NCI-H2196 (cell line): ENCODE results near the gene PHF12.
"Not testable (repeated sequence)": the region's sequence is repeated elsewhere in the genome, so short reads cannot be mapped to it uniquely, and the experiment has no call there.

Experiments
- DNase-seq: peaks from one replicate; lab custom pipeline; 2025; ENCODE audit not compliant: unreplicated experiment; lab: John Stamatoyannopoulos, UW

PHF12 gene

GRCh38 chr17:28885951-28886350, 65.4 kb downstream of the PHF12 start:
- no peak for DNase-seq

- DNase-seq = no peak
Measured at GRCh38 chr17:28885363-28885762, 66.0 kb downstream of the PHF12 start.

GRCh38 chr17:28883967-28884702, 67.2 kb downstream of the PHF12 start:
- DNase-seq = no peak

DNA sequence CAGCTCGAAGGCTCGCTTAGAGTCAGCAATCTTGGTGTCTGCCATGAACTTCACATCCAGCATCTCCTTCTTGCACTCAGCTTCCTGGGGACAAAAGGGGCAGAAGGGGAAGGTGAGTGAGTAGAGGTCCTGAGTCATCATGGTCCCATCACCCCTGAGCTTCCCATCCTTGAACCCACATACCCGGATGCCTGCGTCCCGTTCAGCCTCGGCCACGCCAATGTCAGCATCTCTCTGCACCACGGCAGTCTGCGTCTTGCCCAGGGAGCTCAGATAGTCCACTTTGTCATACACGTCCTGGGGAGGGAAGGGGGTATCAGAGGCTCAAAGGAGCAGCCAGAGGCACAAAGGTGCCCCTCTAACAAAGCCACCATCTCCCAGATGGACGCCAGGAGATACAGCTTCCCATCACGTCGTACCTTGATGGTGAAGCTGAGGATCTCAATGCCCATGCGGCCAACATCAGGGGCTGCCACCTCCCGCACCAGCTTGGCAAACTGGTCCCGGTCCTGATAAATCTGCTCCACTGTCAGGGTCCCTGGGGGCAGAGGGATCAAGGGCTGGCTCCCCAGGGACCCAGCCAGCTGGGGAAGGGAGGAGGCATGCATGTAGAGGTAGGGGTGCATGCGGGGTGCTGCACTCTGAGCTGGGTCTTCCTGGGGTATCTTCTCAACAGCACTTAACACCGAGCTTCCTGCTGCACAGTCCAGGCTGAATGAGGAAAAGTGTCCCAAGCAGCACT, 69.0 kb downstream of the PHF12 start:
- no peak for DNase-seq

DNA sequence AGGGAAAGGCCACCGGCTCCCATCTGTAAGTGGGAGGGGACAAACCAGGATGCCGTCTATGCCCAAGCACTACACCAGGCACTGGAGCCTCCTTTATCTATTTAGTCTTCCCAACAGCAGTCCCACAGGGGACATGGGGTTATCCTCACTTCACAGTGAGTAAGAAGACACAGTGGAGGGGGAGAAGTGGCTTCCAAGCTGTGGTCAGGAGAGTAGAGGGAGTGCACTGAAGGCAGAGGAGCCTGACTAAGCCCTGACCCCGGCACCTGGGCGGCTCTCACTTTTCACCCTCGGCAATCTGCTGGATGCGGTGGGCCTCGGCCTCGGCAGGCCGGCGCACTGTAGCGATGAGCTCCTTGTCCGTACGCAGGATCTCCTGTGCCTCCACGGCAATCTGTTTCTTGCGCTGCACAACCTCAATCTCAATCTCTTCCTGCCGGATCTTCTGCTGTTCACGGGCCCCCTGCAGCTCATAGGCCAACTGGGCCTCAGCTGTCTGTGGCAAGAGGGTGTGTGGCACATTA, 69.7 kb downstream of the PHF12 start:
- DNase-seq = no peak

- DNase-seq = no peak
Measured at GRCh38 chr17:28880572-28880945, 70.8 kb downstream of the PHF12 start.

DNA sequence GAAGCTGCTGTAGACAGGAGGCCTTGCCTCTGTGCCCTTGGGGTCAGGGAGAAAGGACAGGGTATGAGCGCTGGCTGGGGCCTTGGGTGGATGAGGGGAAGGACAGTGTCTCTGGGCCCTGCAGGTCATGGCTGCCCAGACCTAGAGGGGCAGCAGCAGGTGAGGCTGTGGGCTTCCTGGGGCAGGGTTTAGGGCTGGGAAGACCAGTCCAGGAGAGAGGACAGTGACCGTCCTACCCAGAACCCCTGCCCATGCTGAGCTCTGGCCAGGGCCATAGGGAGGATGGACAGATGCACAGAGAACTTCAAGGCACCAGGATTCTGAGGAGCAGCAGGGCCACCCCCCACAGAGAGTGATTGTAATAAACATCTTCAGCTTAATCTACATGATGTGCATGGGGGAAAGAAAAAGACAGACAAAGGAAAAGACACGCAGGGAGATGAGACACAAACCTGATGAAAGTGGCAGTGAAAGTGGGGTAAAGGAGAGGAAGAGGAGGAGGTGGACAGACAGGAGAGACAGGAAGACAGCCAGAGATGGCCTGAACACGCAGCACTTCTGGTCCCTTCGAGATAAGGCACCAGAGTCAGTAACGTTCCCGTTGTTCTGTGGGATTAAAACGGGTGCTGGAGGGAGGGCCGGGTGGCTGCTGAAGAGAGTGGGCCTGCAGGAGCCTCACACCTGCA, 71.3 kb downstream of the PHF12 start:
- no peak for DNase-seq

DNA sequence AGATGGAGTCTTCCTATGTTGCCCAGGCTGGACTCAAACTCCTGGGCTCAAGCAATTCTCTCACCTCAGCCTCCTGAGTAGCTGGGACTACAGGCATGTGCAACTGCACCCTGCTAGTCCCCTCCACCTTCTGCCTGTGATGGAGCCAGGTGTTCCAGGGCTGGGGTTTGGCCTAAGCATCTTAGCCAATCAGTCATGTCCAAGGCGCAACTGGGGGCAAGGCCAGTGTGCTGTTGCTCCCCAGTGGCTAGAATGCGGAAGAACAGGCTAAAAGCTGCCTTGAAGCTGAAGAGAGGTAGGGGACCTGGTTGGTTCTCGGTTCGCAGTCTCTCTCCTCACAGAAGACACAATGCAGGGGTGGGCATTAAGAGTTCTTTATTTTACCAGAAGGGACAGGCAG, 72.3 kb downstream of the PHF12 start:
- DNase-seq = peak; percentile 33

DNA sequence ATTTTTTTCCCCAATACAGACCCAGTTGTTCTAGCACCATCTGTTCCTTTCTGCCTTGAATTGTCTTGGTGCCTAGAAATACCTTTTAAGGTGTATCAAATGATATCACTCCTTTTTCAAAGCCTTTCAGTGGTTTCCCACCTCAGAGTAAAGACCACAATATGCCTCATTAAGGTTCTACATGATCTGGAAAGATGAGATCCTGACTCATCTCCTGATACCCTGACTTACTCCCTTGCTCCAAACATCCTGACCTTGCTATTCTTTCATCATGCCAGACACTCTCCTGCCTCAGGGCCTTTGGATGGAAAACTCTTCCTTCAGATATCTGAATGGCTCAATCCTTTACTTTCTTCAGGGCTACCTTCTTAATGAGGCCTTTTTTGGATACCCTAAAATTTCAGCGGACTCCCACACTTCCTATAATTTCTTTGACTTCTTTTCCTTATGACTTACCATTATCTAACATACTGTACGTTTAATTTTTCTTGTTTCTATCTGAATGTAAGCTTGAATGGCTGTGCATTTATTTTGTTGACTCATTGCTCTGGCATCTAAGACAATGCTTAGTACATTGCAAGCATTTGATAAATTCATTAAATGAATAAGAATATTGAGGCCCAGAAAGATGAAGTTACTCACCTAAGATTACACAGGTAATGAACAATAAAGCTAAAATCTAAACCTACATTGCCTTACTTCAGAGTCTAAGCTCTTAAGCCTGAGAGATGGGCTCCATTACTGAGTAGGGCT, 73.0 kb downstream of the PHF12 start:
- DNase-seq = no peak

DNA sequence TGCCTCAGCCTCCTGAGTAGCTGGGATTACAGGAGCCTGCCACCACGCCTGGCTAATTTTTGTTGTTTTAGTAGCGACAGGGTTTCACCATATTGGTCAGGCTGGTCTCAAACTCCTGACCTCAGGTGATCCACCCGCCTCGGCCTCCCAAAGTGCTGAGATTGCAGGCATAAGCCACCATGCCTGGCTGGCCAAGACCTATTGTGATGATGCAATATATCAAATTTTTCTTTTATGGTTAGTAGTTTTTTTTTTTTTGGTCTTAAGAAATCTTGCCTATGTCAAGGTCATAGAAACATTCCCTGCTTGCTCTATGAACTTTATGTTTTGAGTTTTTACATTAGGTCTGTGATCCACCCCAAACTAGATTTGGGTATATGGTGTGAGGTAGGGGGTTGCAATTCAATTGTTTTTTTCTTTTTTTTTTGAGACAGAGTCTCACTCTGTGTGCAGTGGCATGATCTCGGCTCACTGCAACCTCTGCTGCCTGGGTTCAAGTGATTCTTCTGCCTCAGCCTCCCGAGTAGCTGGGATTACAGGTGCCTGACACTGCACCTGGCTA, 74.1 kb downstream of the PHF12 start:
- not testable (repeated sequence) for DNase-seq

DNA sequence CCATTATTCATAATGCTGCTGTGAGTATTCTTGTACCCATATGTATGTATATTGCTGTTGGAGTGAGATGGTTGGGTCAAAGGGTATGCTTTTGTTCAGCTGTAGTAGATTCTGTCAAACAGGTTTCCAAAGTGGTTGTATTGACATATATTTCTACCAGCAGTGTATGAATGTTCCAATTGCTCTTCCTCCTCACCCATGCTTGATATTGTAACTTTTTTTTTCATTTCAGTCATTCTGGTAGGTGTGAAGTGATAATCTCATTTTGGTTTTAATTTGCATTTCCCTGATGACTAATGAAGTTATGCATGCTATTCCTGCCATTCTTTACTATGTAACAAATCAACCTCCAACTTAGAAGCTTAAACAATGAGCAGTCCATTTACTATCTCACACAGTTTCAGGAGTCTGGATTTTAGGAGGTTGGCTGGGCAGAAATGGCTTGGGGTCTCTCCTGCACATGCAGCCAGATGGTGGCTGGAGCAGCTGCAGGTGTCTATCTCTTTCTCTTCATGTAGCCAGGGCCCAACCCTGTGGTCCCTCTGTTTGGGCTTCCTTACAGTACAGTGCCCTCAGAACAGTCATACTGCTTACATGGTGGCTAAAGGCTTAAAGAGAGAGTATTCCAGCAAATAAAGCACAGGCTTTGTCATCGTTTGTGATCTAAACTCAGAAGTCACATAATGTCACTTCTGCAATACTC, 75.3 kb downstream of the PHF12 start:
- no peak for DNase-seq

DNA sequence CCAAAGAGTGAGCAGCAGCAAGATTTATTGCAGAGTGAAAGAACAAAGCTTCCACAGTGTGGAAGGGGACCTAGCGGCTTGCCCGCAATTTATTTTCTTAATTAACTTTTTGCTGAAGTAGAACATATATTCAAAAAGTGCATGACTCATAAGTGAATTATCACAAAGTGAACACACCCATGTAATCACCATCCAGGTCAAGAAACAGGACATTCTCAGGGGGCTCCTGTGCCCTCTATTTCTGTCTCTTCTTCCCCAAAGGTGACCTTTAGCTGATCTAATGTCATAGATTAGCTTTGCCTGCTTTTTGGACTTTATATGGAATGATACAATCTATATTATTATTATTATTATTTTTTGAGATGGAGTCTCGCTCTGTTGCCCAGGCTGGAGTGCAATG, 76.6 kb downstream of the PHF12 start:
- DNase-seq = no peak

- no peak for DNase-seq
Measured at GRCh38 chr17:28873839-28874238, 77.5 kb downstream of the PHF12 start.

GRCh38 chr17:28871056-28871579, 80.2 kb downstream of the PHF12 start:
- no peak for DNase-seq

GRCh38 chr17:28867276-28867675, 84.0 kb downstream of the PHF12 start:
- no peak for DNase-seq

GRCh38 chr17:28865946-28866752, 85.2 kb downstream of the PHF12 start:
- DNase-seq = no peak

- no peak for DNase-seq
Measured at GRCh38 chr17:28864991-28865849, 86.1 kb downstream of the PHF12 start.

DNA sequence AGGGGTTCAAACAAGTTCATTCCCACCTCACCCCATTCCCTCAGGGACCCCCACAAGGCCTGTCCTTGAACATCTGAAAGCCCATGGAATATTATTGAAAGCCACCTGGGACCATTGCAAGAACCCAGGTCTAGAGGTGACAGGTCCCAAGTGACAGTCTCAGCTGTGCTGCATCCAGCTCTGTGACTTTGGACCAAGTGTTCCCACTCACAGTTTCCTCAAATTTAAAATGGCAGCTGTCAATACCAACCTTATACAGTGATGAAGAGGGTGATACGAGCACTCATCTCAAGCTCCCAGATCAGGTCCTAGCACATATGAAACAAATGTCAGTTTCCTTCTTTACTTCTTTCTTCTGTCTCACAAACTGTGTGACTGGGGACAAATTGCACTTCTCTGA, 87.4 kb downstream of the PHF12 start:
- DNase-seq = no peak
